Measurements from ENCODE around the gene IPCEF1. TPM values are rescaled to one million over a fixed set of nuclear protein-coding genes. Genes with fewer than 3 reads are reported as not detected.

The IPCEF1 gene
- total RNA-seq, 1 experiment from 2014 or later, result 0.48 TPM

GRCh38 chr6:154383273-154383672 is 26.7 kb upstream of the IPCEF1 start:
- Histone ChIP-seq H3K9ac (ENCODE audit: extremely low read depth, insufficient read length, low read length) (no peak overlapping the region), H2AK5ac (ENCODE audit: insufficient read length, low read length) (no peak overlapping the region), H3T11ph (ENCODE audit: low read length) (no peak overlapping the region), H3K23ac (ENCODE audit: insufficient read length, low read depth, low read length) (no peak overlapping the region), H3K4ac (ENCODE audit: low read depth, low read length) (no peak overlapping the region), H3K79me2 (ENCODE audit: insufficient read depth, low read length) (no peaks in the 10 kb centered on the region), H4K20me1 (ENCODE audit: control insufficient read depth, insufficient read depth, insufficient read length) (no peaks in the 10 kb centered on the region), H4K5ac (ENCODE audit: insufficient read length, low read depth, low read length) (no peak overlapping the region), H3K9me3 (ENCODE audit: control insufficient read depth, low read depth, low read length) (no peaks in the 10 kb centered on the region), H3K27ac (ENCODE audit: insufficient read length, low read depth, low read length) (no peak overlapping the region), H3K4me2 (ENCODE audit: insufficient read depth, insufficient read length, low read length) (no peak overlapping the region), H3K27me3 (ENCODE audit: insufficient read depth, low read length) (no peaks in the 10 kb centered on the region), H2BK12ac (ENCODE audit: insufficient read length, low read depth, low read length) (no peak overlapping the region), H2BK5ac (ENCODE audit: insufficient read length, low read length) (no peak overlapping the region), H2BK20ac (ENCODE audit: low read depth, low read length, poor library complexity, severe bottlenecking) (no peak overlapping the region), H3K18ac (ENCODE audit: insufficient read length, low read depth, low read length) (no peak overlapping the region), H2AFZ (ENCODE audit: low read length) (no peak overlapping the region), H4K91ac (ENCODE audit: insufficient read length, low read depth, low read length) (no peak overlapping the region), H3K23me2 (ENCODE audit: insufficient read length, low read depth, low read length, poor library complexity, severe bottlenecking) (no peaks in the 10 kb centered on the region), H2BK15ac (ENCODE audit: low read depth, low read length) (no peak overlapping the region), H4K8ac (replicated peaks; ENCODE audit: insufficient read length, low read depth, low read length) (no peak overlapping the region), H3K79me1 (ENCODE audit: insufficient read depth, low read depth, low read length, poor library complexity, severe bottlenecking) (no peaks in the 10 kb centered on the region), H3K56ac (ENCODE audit: insufficient read length, low read depth, low read length) (no peak overlapping the region), H2BK120ac (ENCODE audit: low read depth, low read length, poor library complexity, severe bottlenecking) (no peak overlapping the region), H3K14ac (ENCODE audit: insufficient read depth, low read length) (no peak overlapping the region), H3K4me1 (ENCODE audit: insufficient read depth, low read length) (peaks cover 4% of the 10 kb centered on the region; the same call in 1 of the 2 replicates)
- Mint-ChIP-seq H3K9me3 (no peaks in the 10 kb centered on the region; a peak in 1 of 5 replicates), H3K27ac (no peak overlapping the region), H3K36me3 (ENCODE audit: insufficient read depth in 1 of 3, low read depth in 3 of 3) (no peaks in the 10 kb centered on the region), H3K27me3 (ENCODE audit: low read depth) (peaks cover 4% of the 10 kb centered on the region; the same call in 1 of the 2 replicates), H3K4me1 (peaks cover 6 to 13% of the 10 kb centered on the region in 2 experiments), H3K4me3 (no peak overlapping the region)
- TF ChIP-seq CTCF (conservative IDR thresholded peaks at IDR 0.05), result no peak
- no CpG with 5 or more reads among the region's 6 CpGs for WGBS (ENCODE audit: extremely low coverage, insufficient read length, low lambda C conversion rate)
- no peak for DNase-seq

All from H9 (cell line).